Stimulated activated CD4-positive, alpha-beta T cell treated with anti-CD3 and anti-CD28 coated beads, Interleukin-4, amount 100 ng/mL, for 1 hour (primary cell): Measurements from ENCODE around the gene ITPR3.

Experiments used
- DNase-seq: peaks from one replicate; pipeline ENCODE4 v3.0.0-alpha.2; 2020

ITPR3 gene

GRCh38 chr6:33723371-33724085 is 102.4 kb downstream of the ITPR3 start:
- DNase-seq: no peak

GRCh38 chr6:33724102-33725023 is 103.2 kb downstream of the ITPR3 start:
- no peak for DNase-seq

DNA sequence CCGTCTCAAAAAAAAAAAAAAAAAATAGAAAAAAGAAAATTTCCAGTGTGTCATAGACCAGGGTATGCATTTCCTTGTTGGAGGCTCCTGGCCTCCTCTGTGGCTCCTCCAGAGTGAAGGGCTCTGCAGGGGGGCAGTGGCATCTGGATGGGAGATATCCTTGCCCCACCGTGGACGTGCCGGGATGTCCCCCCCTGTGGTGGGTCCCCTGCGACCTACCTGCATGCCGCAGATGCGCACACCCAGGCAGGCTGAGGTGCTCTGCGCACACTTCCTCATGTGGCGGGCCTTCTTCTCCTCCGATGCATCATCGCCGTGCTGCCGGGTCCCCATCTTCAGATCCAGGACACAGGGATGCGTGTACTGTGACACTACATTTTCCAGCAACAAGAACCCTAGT is 104.1 kb downstream of the ITPR3 start:
- no peak for DNase-seq

DNA sequence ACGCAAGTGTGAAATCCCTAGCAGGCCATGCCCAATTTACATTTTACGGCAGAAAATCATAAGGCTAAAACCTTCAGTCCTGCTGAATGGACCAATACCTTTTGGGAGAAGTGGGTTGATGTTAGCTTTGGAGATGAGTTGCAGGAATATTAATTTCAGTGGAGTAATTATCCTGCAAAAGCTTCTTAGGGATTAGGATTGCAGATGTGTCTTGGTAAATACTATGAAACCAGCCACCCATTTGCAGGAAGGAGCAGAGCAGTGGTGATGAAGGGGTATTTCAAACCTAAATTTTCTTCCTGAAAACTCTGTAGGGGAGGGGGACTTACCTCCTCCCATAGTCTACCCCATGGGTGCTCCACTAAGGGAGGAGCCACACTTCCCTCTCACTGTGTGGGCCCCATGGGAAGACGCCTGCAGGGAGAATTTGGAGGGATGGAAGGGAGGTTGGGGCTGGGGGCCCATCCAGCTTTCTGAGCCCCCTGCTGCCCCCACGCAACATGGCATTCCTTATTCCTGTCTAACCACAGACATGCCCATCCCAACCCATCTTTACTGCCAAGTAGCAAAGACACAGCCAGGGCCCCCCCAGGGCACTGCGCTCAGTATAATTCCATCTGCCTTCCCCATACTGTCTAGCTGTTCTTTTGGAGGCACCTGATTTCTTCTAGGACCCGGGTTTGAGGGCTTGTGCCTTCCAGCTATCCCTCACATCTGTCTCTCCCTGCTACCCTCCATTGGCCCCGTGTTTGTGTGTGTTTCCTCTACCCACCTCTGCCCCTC is 105.0 kb downstream of the ITPR3 start:
- DNase-seq: no peak

DNA sequence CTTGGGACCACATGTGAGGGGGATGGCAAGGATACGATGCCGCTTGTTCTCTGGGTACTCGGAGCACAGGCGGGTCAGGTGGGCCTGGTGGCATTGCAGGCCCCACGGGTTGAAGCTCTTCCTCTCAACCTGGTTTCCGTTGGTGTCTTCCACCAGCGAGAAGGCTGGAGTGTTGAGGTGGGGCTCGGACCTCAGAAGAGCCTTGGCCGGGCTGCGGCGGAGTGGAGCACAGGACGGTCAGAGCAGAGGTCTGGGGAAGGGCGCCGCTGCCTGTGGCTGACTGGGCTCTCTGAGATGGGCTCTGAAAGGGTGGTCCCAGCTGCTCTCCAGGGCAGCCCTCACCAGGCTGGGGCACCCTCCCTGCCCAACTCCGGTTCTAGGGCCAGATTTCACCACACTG is 105.6 kb downstream of the ITPR3 start:
- DNase-seq: no peak

GRCh38 chr6:33727126-33727525 is 106.0 kb downstream of the ITPR3 start:
- no peak for DNase-seq

DNA sequence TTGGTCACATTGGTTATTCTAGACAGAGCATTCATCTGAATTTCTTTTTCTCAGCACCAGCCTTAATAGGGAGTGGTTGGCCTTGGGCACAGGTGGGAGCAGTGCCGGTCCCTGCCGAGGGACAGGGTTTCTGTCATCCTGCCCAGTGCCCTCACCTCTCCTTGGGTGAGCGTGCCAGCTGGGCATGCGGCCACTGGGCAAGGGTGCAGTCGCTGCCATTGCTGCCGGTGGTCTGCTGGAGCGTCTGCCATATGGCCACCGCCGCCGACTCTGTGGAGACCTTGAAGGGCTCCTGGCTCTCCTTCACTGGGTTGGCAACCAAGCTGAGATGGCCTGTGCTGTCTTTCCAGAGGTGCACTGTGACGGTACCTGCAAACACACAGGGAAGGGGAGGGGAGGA is 106.8 kb downstream of the ITPR3 start:
- no peak for DNase-seq

DNA sequence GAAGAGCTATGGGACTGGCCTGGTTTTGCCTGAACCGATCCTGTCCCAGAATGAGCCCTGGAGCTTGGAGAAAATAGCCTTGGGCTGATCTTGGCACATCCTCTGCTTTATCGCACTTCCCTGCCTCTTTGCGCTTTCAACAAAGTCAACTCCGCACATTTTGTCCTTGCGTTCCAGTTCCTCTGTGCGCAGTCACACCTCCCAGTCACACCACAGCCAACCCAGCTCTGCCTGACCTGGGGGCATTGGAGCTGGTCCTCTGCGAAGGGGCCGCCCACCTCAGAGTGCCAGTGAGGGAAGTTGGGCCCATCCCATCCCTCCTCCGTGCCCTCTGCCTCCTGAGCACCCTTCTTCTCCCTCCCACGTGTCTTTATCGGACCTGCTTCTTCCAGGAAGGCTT is 107.3 kb downstream of the ITPR3 start:
- DNase-seq: no peak

DNA sequence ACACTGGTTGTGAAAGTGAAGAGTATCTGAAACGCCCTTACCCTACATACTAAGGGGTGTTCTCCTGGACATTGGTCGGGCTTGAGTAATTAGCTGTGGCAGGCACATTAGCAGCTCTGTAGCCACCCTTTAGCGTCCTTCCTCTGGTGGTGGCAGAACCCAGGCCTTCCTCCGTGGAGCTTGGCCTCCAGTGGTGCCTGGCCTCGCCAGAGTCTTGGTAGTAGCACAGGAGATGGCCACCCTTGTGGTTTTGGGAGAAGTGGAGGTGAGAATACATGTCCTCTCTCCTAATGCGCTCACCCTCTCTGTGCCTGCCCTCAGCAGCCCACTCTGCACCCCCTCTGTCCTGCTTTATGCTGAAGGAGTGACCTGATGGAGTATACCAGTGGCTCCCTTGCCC is 107.9 kb downstream of the ITPR3 start:
- DNase-seq: no peak

DNA sequence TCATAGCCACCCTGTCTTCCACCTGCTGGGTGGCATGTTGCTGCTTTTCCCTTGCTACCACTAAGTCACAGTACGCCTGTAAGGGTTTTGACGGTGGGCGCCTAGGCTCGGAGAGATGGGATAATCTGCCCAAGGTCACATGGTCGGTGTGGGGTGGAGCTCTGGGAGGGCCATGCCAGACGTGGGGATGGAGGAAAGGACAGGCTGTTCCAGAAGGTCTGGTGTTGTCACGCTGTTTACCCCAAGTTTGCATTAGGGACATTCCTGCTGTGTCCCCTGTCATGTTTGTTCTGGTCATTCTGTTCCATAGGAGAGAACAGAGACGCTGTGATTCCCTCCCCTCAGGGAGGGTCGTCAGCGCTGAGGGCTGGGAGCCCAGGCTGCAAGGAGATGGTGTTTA is 109.5 kb downstream of the ITPR3 start:
- no peak for DNase-seq

GRCh38 chr6:33731035-33731434 is 109.9 kb downstream of the ITPR3 start:
- no peak for DNase-seq

GRCh38 chr6:33731751-33732282 is 110.7 kb downstream of the ITPR3 start:
- DNase-seq: no peak

DNA sequence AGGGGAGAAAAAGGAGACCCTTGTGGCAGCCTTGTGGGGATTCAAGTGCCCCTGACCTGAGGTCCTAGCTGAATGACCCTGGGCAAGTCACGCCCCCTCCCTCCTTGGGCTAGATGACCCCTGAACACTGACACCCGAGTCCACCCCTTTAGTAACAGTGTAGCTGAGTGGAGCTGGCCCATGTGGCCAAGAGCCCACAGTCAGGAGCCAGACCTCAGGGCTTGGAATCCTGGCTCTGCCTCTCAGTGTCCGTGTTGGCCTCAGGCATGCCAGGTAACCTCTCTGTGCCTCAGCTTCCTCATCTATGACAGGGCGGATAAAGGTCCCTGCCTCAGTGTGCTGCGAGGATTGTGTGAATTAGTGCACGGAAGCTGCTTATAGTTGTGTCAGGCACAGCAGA is 111.3 kb downstream of the ITPR3 start:
- no peak for DNase-seq

DNA sequence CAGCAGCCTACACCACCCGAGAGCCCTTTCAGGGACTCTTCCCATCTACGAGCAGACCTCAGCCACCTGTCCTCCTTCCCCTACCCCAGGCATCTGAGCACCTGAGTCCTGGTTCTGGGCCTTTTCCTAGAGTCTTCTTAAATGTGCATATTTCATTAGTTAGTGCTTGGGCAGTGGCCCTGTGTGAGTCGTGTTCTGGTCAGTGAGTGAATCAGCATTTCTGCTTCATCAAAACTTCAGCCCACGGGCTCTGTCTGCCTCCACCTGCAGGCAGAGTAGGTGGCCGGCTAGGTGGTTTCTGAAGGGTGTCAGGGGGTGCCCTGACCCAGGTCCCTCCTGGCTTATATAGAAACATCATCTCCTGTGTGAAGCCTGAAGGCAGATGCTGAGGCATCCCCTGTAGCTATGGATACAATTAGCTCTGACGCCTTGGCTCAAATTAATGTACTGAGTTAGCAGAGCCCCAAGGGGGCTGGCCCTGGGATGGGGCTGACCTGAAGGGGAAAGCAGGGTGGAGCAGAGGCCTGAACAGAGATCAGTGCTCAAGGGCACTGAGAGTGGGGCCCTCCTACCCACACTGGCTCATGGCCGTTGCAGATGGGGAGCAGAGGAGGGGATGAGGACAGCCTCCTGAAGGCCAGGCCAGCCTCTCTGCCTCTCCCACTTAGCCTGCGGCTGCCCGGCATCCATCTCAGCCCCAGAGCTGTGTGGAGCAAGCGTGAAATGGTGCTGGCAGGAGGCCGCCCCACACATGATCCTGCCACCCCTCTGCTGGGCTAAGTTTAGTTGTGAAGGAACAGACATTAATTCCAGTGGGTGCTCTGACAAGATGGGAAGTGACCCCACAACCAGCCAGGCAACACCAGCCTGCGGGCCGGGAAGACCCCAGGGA is 111.9 kb downstream of the ITPR3 start:
- no peak for DNase-seq

- DNase-seq: no peak
Measured at GRCh38 chr6:33733709-33734007, 112.5 kb downstream of the ITPR3 start.

GRCh38 chr6:33735216-33735615 is 114.1 kb downstream of the ITPR3 start:
- DNase-seq: no peak

- DNase-seq: no peak
Measured at GRCh38 chr6:33737267-33738026, 116.3 kb downstream of the ITPR3 start.

- no peak for DNase-seq
Measured at GRCh38 chr6:33738153-33738552, 117.0 kb downstream of the ITPR3 start.

DNA sequence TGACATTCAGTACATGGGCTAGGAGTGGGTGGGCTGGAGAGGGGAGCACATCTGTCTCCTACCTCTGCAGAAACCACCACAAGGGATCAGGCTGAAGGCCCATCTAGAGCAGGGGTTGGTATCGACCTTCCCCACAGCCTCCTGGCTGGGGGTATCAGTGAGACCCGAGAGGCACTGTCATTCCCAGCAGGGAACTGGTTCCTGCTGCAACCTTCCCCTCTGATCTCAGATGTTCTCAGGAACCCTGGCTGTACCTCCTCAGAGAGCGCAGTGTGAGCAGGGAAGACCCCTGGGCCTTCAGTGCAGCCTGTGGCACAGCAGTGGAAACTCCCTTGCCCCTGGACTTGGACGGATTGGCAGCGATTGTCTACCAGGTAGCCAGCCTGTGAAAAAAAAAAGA is 117.8 kb downstream of the ITPR3 start:
- no peak for DNase-seq

GRCh38 chr6:33739571-33739970 is 118.4 kb downstream of the ITPR3 start:
- DNase-seq: no peak

GRCh38 chr6:33740204-33740608 is 119.1 kb downstream of the ITPR3 start:
- no peak for DNase-seq

- DNase-seq: no peak
Measured at GRCh38 chr6:33740794-33741193, 119.7 kb downstream of the ITPR3 start.
